ENCODE results near the gene HAAO. TPM values are rescaled to one million over a fixed set of nuclear protein-coding genes. Genes with fewer than 3 reads are reported as not detected.

HAAO gene
- total and polyA plus RNA-seq, 2 donors (not counting 3 experiments of a cell fraction or from before 2014, with no cell fraction given), result 0.82 to 1.1 TPM

- H3K4me3 ChIP-seq (replicated peaks in 1 of 3; ENCODE audit: insufficient read depth in 1 of 3, low read depth in 1 of 3, low read length in 3 of 3), result no peak overlapping the region
- intact Hi-C loops (cut with micrococcal nuclease) (no loop called here), dilution Hi-C loops (cut with MboI; ENCODE audit: extremely low pct_ligation_motif_present, low sequenced_read_pairs) (no loop called here)
- H3K79me2 ChIP-seq (ENCODE audit: control insufficient read depth, insufficient read depth, low read length), result no peaks in the 10 kb centered on the region
- DNase-seq (ENCODE audit: low read depth, low spot score) (no peak), FAIRE-seq (no peak)
- CTCF ChIA-PET, result interaction anchor here (0.6 to 0.7 kb wide), 2 partner anchors 9 to 296 kb away, joined by 3 read pairs; no protein-coding TSS in a partner anchor
- H3K9me3 ChIP-seq (replicated peaks; ENCODE audit: control insufficient read depth, insufficient read depth, low read length), result no peaks in the 10 kb centered on the region
- no peak overlapping the region for H2AFZ ChIP-seq (ENCODE audit: low read depth, low read length)
- H3K27me3 ChIP-seq (ENCODE audit: control insufficient read depth in 2 of 2, insufficient read depth in 2 of 2, low read length in 2 of 2), result no peaks in the 10 kb centered on the region
- no peaks in the 10 kb centered on the region for H3K4me1 ChIP-seq (ENCODE audit: control insufficient read depth, extremely low read depth, insufficient read depth, low read length)
- POLR2A ChIA-PET, result no interaction called here
- no TSS peak for BruUV-seq (replicated peaks)
- H3K27ac ChIP-seq (ENCODE audit: insufficient read depth, low read depth, low read length), result no peak overlapping the region
- no peak overlapping the region for H3K9ac ChIP-seq (replicated peaks; ENCODE audit: extremely low read depth, insufficient read depth, low read length)
- H3K4me2 ChIP-seq (ENCODE audit: insufficient read depth, low read length), result no peak overlapping the region
- peaks cover 0 to 7% of the 10 kb centered on the region in 2 experiments for H3K36me3 ChIP-seq (ENCODE audit: control insufficient read depth in 2 of 2, extremely low read depth in 1 of 2, insufficient read depth in 2 of 2, low read length in 2 of 2)
- H3K9me1 ChIP-seq (replicated peaks; ENCODE audit: control insufficient read depth, extremely low read depth, insufficient read depth, low read length), result no peaks in the 10 kb centered on the region
- no peaks in the 10 kb centered on the region for H4K20me1 ChIP-seq (replicated peaks; ENCODE audit: control insufficient read depth, extremely low read depth, insufficient read depth, low read length)
- TF ChIP-seq FOS (IDR thresholded peaks at IDR 0.05; ENCODE audit: borderline replicate concordance, insufficient read depth, low read length) (no peak), EZH2 (IDR thresholded peaks at IDR 0.05; ENCODE audit: borderline replicate concordance, low read depth, low read length, severe bottlenecking) (no peak), GATA2 (IDR thresholded peaks at IDR 0.05; ENCODE audit: insufficient read depth, insufficient read length, low read depth, low read length) (no peak)
These were observed 39.3 kb downstream of the HAAO start for GRCh38 chr2:42752816-42753813.

GRCh38 chr2:42752314-42752713, 40.1 kb downstream of the HAAO start:
- H3K79me2 ChIP-seq (ENCODE audit: control insufficient read depth, insufficient read depth, low read length), result no peaks in the 10 kb centered on the region
- DNase-seq (ENCODE audit: low read depth, low spot score), result no peak
- CTCF ChIA-PET, result interaction anchor here (0.7 kb wide), 1 partner anchor 295 kb away, joined by 3 read pairs; no protein-coding TSS in a partner anchor
- intact Hi-C loops (cut with micrococcal nuclease) (no loop called here), dilution Hi-C loops (cut with MboI; ENCODE audit: extremely low pct_ligation_motif_present, low sequenced_read_pairs) (no loop called here)
- H3K9ac ChIP-seq (replicated peaks; ENCODE audit: extremely low read depth, insufficient read depth, low read length), result no peak overlapping the region
- no peak for FAIRE-seq
- TF ChIP-seq MYC (IDR thresholded peaks at IDR 0.05; ENCODE audit: low read depth, low read length), result no peak
- TF ChIP-seq MAX (IDR thresholded peaks at IDR 0.05; ENCODE audit: insufficient read depth, insufficient read length), result no peak
- no peak for TF ChIP-seq FOS (IDR thresholded peaks at IDR 0.05; ENCODE audit: borderline replicate concordance, insufficient read depth, low read length)
- TF ChIP-seq GATA2 (IDR thresholded peaks at IDR 0.05; ENCODE audit: insufficient read depth, insufficient read length, low read depth, low read length), result no peak
- no peak for TF ChIP-seq EZH2 (IDR thresholded peaks at IDR 0.05; ENCODE audit: borderline replicate concordance, low read depth, low read length, severe bottlenecking)
- H3K4me1 ChIP-seq (ENCODE audit: control insufficient read depth, extremely low read depth, insufficient read depth, low read length), result no peaks in the 10 kb centered on the region
- no peaks in the 10 kb centered on the region for H3K27me3 ChIP-seq (ENCODE audit: control insufficient read depth in 2 of 2, insufficient read depth in 2 of 2, low read length in 2 of 2)
- H3K9me3 ChIP-seq (replicated peaks; ENCODE audit: control insufficient read depth, insufficient read depth, low read length), result no peaks in the 10 kb centered on the region
- no peak overlapping the region for H3K4me2 ChIP-seq (ENCODE audit: insufficient read depth, low read length)
- BruUV-seq (replicated peaks), result no TSS peak
- POLR2A ChIA-PET, result no interaction called here
- H3K27ac ChIP-seq (ENCODE audit: insufficient read depth, low read depth, low read length), result no peak overlapping the region
- H3K36me3 ChIP-seq (ENCODE audit: control insufficient read depth in 2 of 2, extremely low read depth in 1 of 2, insufficient read depth in 2 of 2, low read length in 2 of 2), result peaks cover 0 to 7% of the 10 kb centered on the region in 2 experiments
- no peaks in the 10 kb centered on the region for H3K9me1 ChIP-seq (replicated peaks; ENCODE audit: control insufficient read depth, extremely low read depth, insufficient read depth, low read length)
- no peaks in the 10 kb centered on the region for H4K20me1 ChIP-seq (replicated peaks; ENCODE audit: control insufficient read depth, extremely low read depth, insufficient read depth, low read length)
- H3K4me3 ChIP-seq (replicated peaks in 1 of 3; ENCODE audit: insufficient read depth in 1 of 3, low read depth in 1 of 3, low read length in 3 of 3), result no peak overlapping the region
- H2AFZ ChIP-seq (ENCODE audit: low read depth, low read length), result no peak overlapping the region
